HepG2 (cell line): Measurements from ENCODE around the gene CPM. TPM values are rescaled to one million over a fixed set of nuclear protein-coding genes. Genes with fewer than 3 reads are reported as not detected.
A peak's percentile ranks its signal among the peaks of the same experiment; 100 is the strongest.

Experiments used
- ADNP ChIP-seq: sonication (generic); formaldehyde crosslinking; IDR thresholded peaks from 2 replicates; pipeline ENCODE4 v1.4.0; 2020; ENCODE audit warnings: missing genetic modification reagents
- BHLHE40 ChIP-seq: IDR thresholded peaks from 2 replicates; pipeline ENCODE4 v1.6.1; 2011; ENCODE audit warnings: low read length, improper control_type of control experiment
- EZH2 ChIP-seq: conservative IDR thresholded peaks from 2 replicates; pipeline ENCODE4 v1.6.1; 2012; ENCODE audit warnings: mild to moderate bottlenecking, low read depth, low read length, moderate library complexity
- GFI1 ChIP-seq: sonication (generic); formaldehyde crosslinking; IDR thresholded peaks from 2 replicates; pipeline ENCODE4 v1.5.0; 2020; ENCODE audit warnings: missing genetic modification reagents, mild to moderate bottlenecking, borderline replicate concordance
- HOXA9 ChIP-seq: sonication (generic); formaldehyde crosslinking; IDR thresholded peaks from 2 replicates; pipeline ENCODE4 v1.8.1; 2022; ENCODE audit warnings: missing genetic modification reagents, mild to moderate bottlenecking, moderate library complexity, borderline replicate concordance
- KDM5A ChIP-seq: fragments of 200-600 bp; sonication (generic); IDR thresholded peaks from 2 replicates; pipeline ENCODE4 v1.7.0; 2018; ENCODE audit warnings: antibody characterized with exemption, mild to moderate bottlenecking, low read length, borderline replicate concordance
- KMT2A ChIP-seq: sonication (generic); formaldehyde crosslinking; IDR thresholded peaks from 2 replicates; pipeline ENCODE4 v1.4.0; 2020; ENCODE audit warnings: missing genetic modification reagents
- MAFF ChIP-seq: IDR thresholded peaks from 2 replicates; pipeline ENCODE4 v1.6.1; 2011; ENCODE audit warnings: low read depth, low read length, improper control_type of control experiment
- SMC3 ChIP-seq: IDR thresholded peaks from 2 replicates; pipeline ENCODE4 v1.6.1; 2011; ENCODE audit warnings: low read length, improper control_type of control experiment
- SSRP1 ChIP-seq: IDR thresholded peaks from 2 replicates; pipeline ENCODE4 v1.6.1; 2016; ENCODE audit warnings: control low read depth
- ZC3H4 ChIP-seq: sonication (generic); formaldehyde crosslinking; IDR thresholded peaks from 2 replicates; pipeline ENCODE4 v1.4.0; 2020; ENCODE audit warnings: missing genetic modification reagents, borderline replicate concordance
- ZMYM3 ChIP-seq: sonication (generic); formaldehyde crosslinking; IDR thresholded peaks from 2 replicates; pipeline ENCODE4 v1.5.1; 2020; ENCODE audit warnings: mild to moderate bottlenecking, missing genetic modification reagents
- ZNF251 ChIP-seq: sonication (generic); formaldehyde crosslinking; IDR thresholded peaks from 2 replicates; pipeline ENCODE4 v1.9.0; 2021; ENCODE audit warnings: mild to moderate bottlenecking, missing genetic modification reagents
- ZNF44 ChIP-seq: sonication (generic); formaldehyde crosslinking; IDR thresholded peaks from 2 replicates; pipeline ENCODE4 v1.5.1; 2020; ENCODE audit warnings: mild to moderate bottlenecking, missing genetic modification reagents
- ZNF549 ChIP-seq: sonication (generic); formaldehyde crosslinking; IDR thresholded peaks from 2 replicates; pipeline ENCODE4 v1.5.0; 2020; ENCODE audit warnings: missing genetic modification reagents
- ZNF562 ChIP-seq: sonication (generic); formaldehyde crosslinking; IDR thresholded peaks from 2 replicates; pipeline ENCODE4 v1.8.0; 2022; ENCODE audit warnings: missing genetic modification reagents, borderline replicate concordance
- ZNF598 ChIP-seq: sonication (generic); formaldehyde crosslinking; IDR thresholded peaks from 2 replicates; pipeline ENCODE4 v1.5.1; 2020; ENCODE audit warnings: mild to moderate bottlenecking, missing genetic modification reagents, borderline replicate concordance
- ZNF672 ChIP-seq: sonication (generic); formaldehyde crosslinking; IDR thresholded peaks from 2 replicates; pipeline ENCODE4 v1.8.1; 2022; ENCODE audit warnings: missing genetic modification reagents
- polyA plus RNA-seq, 8 experiments: library from polyadenylated mRNA; depleted of rRNA in 3 of 8; stranded (reverse) in 7 of 8; unstranded in 1 of 8; fragments of >200 nt; fragmentation: Illumina TruSeq in 4 of 8; extraction: Trizol in 4 of 8; gene quantifications; 2 replicates each; pipeline versions ENCODE4 v1.2.1 to v1.2.3, GENCODE V29; 2011 to 2016; ENCODE audit warnings: low read depth in 4 of 8, missing spikeins in 1 of 8, mixed read lengths in 1 of 8; ENCODE audit not compliant: insufficient read depth in 1 of 8
- total RNA-seq, 5 experiments: library from RNA; depleted of rRNA; stranded (reverse); fragments of >200 nt; fragmentation: Illumina TruSeq; extraction: Trizol; gene quantifications; 2 replicates each; pipeline ENCODE4 v1.2.3, GENCODE V29; 2016; ENCODE audit warnings: low read depth in 1 of 5
- TF ChIP-seq, protein P1 (sequence below): sonication (generic); formaldehyde crosslinking; IDR thresholded peaks from 2 replicates; pipeline ENCODE4 v1.5.0; 2020; ENCODE audit warnings: missing genetic modification reagents
- TF ChIP-seq, protein P2 (sequence below): IDR thresholded peaks from 2 replicates; pipeline ENCODE4 v1.6.1; 2016; ENCODE audit warnings: mild to moderate bottlenecking, missing biosample characterization, missing genetic modification reagents
- TF ChIP-seq, protein P3 (sequence below): sonication (generic); formaldehyde crosslinking; IDR thresholded peaks from 2 replicates; pipeline ENCODE4 v1.4.0; 2020; ENCODE audit warnings: mild to moderate bottlenecking, missing genetic modification reagents
- TF ChIP-seq, protein P4 (sequence below): sonication (generic); formaldehyde crosslinking; IDR thresholded peaks from 2 replicates; pipeline ENCODE4 v1.4.0; 2020; ENCODE audit warnings: missing genetic modification reagents, mild to moderate bottlenecking, borderline replicate concordance
- TF ChIP-seq, protein P5 (sequence below): sonication (generic); formaldehyde crosslinking; conservative IDR thresholded peaks from 2 replicates; pipeline ENCODE4 v1.8.0; 2022; ENCODE audit warnings: low read depth, missing genetic modification reagents

The CPM gene
- total and polyA plus RNA-seq, 2 of the 13 experiments (the other 11 are each of a cell fraction or from before 2014, with no cell fraction given) = not detected

DNA sequence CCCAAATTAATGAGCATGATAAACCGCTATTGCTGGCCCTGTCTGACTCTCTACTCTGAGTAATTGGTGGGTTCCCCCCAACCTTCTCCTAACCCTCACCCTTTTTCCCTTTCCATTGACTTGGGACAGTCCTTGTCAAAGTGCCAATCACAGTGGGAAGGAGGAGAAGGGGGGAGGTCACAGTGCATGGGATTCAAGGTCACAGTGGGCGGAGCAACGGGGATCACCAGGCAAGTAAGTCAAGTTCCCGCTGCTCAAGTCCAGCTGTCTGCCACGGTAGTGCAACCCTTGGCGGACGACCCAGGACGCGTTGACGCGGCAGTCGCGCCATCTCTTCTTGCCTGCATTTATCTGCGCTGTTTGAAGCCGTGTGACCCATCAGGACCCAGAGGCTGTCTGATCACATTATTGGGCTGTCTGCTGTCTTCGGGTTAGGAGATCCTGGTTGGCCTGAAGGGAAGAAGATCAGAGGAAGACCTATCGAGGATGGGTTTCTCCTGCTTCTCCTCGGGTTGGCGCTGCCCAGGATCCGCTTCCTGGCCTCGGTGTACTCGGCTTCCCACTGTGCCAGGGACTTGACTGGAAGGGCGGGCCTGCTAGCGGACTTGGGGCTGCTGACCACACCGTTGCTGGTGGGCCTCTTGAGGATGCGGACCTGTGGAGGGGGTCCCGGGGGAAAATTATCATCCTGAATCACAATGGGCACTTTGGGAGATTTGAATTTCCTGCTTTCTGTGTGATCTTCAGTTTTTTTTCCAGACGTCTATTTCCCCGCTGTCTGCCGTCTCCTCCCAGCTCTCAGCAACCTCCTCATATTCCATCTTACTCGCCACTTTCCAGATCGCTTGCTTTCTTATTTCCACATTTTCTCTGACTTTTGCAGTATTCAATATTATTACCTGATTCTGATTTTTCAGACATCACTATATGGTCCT is 128.0 kb downstream of the CPM start (continued):
- TF ChIP-seq, protein P1, sequence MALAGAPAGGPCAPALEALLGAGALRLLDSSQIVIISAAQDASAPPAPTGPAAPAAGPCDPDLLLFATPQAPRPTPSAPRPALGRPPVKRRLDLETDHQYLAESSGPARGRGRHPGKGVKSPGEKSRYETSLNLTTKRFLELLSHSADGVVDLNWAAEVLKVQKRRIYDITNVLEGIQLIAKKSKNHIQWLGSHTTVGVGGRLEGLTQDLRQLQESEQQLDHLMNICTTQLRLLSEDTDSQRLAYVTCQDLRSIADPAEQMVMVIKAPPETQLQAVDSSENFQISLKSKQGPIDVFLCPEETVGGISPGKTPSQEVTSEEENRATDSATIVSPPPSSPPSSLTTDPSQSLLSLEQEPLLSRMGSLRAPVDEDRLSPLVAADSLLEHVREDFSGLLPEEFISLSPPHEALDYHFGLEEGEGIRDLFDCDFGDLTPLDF = peak; percentile 40; the same call in 1 of the 2 replicates
- TF ChIP-seq ZNF251 = no peak; the same call in 1 of the 2 replicates
- TF ChIP-seq ADNP = no peak
- peak; percentile 23; the same call in 1 of the 2 replicates for TF ChIP-seq BHLHE40
- peak; percentile 87; the same call in 1 of the 2 replicates for TF ChIP-seq ZNF598
- TF ChIP-seq ZNF44 (CRISPR knock-in tag) = no peak
- TF ChIP-seq, protein P2, sequence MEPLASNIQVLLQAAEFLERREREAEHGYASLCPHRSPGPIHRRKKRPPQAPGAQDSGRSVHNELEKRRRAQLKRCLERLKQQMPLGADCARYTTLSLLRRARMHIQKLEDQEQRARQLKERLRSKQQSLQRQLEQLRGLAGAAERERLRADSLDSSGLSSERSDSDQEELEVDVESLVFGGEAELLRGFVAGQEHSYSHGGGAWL (CRISPR knock-in tag) = peak; percentile 70
- no peak for TF ChIP-seq ZNF549 (CRISPR knock-in tag)
- TF ChIP-seq, protein P3, sequence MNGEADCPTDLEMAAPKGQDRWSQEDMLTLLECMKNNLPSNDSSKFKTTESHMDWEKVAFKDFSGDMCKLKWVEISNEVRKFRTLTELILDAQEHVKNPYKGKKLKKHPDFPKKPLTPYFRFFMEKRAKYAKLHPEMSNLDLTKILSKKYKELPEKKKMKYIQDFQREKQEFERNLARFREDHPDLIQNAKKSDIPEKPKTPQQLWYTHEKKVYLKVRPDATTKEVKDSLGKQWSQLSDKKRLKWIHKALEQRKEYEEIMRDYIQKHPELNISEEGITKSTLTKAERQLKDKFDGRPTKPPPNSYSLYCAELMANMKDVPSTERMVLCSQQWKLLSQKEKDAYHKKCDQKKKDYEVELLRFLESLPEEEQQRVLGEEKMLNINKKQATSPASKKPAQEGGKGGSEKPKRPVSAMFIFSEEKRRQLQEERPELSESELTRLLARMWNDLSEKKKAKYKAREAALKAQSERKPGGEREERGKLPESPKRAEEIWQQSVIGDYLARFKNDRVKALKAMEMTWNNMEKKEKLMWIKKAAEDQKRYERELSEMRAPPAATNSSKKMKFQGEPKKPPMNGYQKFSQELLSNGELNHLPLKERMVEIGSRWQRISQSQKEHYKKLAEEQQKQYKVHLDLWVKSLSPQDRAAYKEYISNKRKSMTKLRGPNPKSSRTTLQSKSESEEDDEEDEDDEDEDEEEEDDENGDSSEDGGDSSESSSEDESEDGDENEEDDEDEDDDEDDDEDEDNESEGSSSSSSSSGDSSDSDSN (CRISPR knock-in tag) = peak; percentile 96
- TF ChIP-seq ZC3H4 = no peak
- no peak; the same call in 1 of the 2 replicates for TF ChIP-seq SSRP1 (CRISPR knock-in tag)
- peak; percentile 78 for TF ChIP-seq KMT2A (CRISPR knock-in tag)
- no peak for TF ChIP-seq ZNF672 (CRISPR knock-in tag)
- no peak for TF ChIP-seq SMC3
- TF ChIP-seq GFI1 (CRISPR knock-in tag) = peak; percentile 76
- TF ChIP-seq, protein P4, sequence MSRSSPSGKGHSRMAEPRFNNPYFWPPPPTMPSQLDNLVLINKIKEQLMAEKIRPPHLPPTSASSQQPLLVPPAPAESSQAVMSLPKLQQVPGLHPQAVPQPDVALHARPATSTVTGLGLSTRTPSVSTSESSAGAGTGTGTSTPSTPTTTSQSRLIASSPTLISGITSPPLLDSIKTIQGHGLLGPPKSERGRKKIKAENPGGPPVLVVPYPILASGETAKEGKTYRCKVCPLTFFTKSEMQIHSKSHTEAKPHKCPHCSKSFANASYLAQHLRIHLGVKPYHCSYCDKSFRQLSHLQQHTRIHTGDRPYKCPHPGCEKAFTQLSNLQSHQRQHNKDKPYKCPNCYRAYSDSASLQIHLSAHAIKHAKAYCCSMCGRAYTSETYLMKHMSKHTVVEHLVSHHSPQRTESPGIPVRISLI = peak; percentile 78
- no peak for TF ChIP-seq KDM5A
- no peak for TF ChIP-seq MAFF
- no peak for TF ChIP-seq HOXA9 (CRISPR knock-in tag)
- TF ChIP-seq EZH2 = no peak
- peak; percentile 66; the same call in 1 of the 2 replicates for TF ChIP-seq ZMYM3
- TF ChIP-seq, protein P5, sequence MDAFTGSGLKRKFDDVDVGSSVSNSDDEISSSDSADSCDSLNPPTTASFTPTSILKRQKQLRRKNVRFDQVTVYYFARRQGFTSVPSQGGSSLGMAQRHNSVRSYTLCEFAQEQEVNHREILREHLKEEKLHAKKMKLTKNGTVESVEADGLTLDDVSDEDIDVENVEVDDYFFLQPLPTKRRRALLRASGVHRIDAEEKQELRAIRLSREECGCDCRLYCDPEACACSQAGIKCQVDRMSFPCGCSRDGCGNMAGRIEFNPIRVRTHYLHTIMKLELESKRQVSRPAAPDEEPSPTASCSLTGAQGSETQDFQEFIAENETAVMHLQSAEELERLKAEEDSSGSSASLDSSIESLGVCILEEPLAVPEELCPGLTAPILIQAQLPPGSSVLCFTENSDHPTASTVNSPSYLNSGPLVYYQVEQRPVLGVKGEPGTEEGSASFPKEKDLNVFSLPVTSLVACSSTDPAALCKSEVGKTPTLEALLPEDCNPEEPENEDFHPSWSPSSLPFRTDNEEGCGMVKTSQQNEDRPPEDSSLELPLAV = no peak
- no peak for TF ChIP-seq ZNF562 (CRISPR knock-in tag)
